Mucosa of rectum (tissue), 2 donors: ENCODE results near the gene ZNF629.

Experiments
- H3K27ac ChIP-seq, 2 donors: one replicate each; pipeline ENCODE4 v1.7.0; 2013; ENCODE audit warnings: inconsistent platforms in 2 of 2, low read depth in 2 of 2, low read length in 2 of 2
- H3K27me3 ChIP-seq, 2 donors: one replicate each; pipeline ENCODE4 v1.7.0; 2013; ENCODE audit warnings: low read length in 2 of 2; ENCODE audit not compliant: control insufficient read depth in 2 of 2, insufficient read depth in 2 of 2
- H3K36me3 ChIP-seq, 2 donors: one replicate each; pipeline ENCODE4 v1.7.0; 2013; ENCODE audit warnings: low read length in 2 of 2; ENCODE audit not compliant: control insufficient read depth in 2 of 2, insufficient read depth in 2 of 2
- H3K4me1 ChIP-seq, 2 donors: one replicate each; pipeline ENCODE4 v1.7.0; 2013; ENCODE audit warnings: low read length in 2 of 2, mild to moderate bottlenecking in 1 of 2; ENCODE audit not compliant: control insufficient read depth in 2 of 2, insufficient read depth in 2 of 2
- H3K4me3 ChIP-seq, 2 donors: one replicate each; pipeline ENCODE4 v1.7.0; 2013; ENCODE audit warnings: low read length in 2 of 2
- H3K9ac ChIP-seq, 2 donors: one replicate each; pipeline ENCODE4 v1.7.0; 2013; ENCODE audit warnings: low read length in 2 of 2, low read depth in 1 of 2, mild to moderate bottlenecking in 1 of 2
- H3K9me3 ChIP-seq, 2 donors: one replicate each; pipeline ENCODE4 v1.7.0; 2013; ENCODE audit warnings: low read length in 2 of 2; ENCODE audit not compliant: control insufficient read depth in 2 of 2
- donor health status: healthy.
- donor health status: Normal muscosa, but diverticular disease.

Gene ZNF629

DNA sequence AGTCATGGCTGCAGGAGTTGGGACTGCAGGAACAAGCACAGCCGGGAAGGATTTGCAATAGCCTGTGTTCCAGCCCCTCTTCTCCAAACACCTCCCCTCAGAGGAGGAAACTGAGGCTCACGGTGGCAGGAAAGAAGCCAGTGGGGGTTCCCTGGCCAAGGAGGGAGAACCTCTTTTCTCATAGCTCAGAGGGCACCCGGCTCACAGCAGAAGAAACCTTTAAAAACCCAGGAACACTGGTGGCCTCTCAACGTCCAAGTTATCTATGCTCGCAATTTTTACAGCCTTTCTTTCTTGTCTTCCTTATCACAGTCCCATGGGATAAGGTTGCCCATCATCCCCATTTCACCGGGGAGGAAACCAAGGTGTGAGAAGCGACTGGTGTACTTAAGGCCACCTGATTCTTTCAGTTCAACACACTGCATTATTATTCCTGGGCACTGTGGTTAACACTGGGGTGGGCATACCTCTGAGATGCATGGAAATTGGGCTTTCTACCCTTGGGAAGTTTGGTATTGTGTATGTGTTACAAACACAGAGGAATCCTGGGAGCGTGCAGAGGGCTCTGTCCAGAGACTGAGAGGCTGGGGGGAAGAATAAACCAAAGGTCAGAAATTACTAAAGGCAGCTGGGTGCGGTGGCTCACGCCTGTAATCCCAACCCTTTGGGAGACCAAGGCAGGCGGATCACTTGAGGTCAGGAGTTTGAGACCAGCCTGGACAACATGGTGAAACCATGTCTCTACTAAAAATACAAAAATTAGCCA, 791 bp upstream of the ZNF629 start:
- Histone ChIP-seq H3K27ac (peak overlapping the region; percentile 62 to 76), H3K4me3 (peak overlapping the region; percentile 70 to 86), H3K27me3 (no peaks in the 10 kb centered on the region)

GRCh38 chr16:30786115-30786935, 680 bp downstream of the ZNF629 start:
- Histone ChIP-seq H3K9me3 (no peaks in the 10 kb centered on the region), H3K4me1 (peaks cover 11 to 14% of the 10 kb centered on the region in 2 donors), H3K36me3 (peaks cover 14 to 22% of the 10 kb centered on the region in 2 donors), H3K27ac (peak overlapping the region; percentile 62 to 76), H3K4me3 (peak overlapping the region; percentile 60 to 70), H3K9ac (peak overlapping the region; percentile 52 to 79), H3K27me3 (no peaks in the 10 kb centered on the region)

More for the DNA sequence above, 791 bp upstream of the ZNF629 start:
- Histone ChIP-seq H3K9me3 (no peaks in the 10 kb centered on the region), H3K36me3 (peaks cover 5 to 10% of the 10 kb centered on the region in 2 donors), H3K9ac (peak overlapping the region; percentile 79 to 90), H3K4me1 (peaks cover 11 to 14% of the 10 kb centered on the region in 2 donors)

DNA sequence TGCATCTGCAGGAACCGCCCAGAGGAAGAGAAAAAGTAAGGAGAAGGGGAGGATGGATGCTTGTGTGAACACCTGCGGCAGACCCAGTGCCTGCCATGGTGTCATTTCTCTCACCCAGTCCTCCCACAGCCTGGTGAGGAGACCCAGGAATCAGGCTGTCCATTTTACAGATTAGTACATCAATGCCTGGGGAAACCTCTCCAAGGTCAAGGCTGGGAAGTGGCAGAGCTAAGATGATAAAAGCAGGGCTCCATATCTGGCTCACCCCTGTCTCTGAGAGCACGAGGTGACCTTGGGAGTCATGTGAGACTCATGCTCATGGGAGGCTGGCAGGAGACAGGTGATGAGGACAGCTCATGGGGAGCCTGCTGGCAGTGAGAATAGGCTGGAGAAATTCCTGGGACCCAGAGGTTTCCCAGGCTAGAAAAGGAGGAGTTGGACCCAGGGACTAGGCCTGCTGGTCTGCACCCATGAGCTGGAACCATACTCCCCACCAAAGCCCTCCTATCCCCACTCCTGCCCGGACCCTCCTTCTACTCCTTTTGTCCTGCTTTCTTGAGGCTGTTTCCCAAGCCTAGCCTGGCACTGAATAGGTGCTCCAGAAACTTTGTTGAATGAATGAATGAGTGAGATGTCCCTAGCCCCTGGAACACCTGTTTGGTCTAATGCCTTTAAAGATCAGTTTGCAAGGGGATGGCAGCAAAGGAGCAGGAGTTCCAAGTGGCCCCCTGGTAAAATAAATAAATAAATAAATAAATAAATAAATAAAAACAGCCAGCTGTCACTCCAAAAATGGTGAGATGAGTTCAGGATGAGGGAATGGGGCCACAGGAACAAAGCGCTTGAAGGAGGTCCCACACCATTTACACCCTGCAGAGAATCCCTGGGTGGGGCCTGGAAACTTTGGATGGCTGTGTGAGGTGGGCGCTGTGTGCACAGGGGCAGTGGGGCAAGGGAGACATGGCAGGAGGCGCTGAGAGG, 1.6 kb downstream of the ZNF629 start:
- H3K27ac ChIP-seq = peak overlapping the region in 1 of 2 donors; percentile 76
- peaks cover 14 to 22% of the 10 kb centered on the region in 2 donors for H3K36me3 ChIP-seq
- H3K4me1 ChIP-seq = peaks cover 11 to 14% of the 10 kb centered on the region in 2 donors
- no peaks in the 10 kb centered on the region for H3K9me3 ChIP-seq
- peak overlapping the region; percentile 60 to 70 for H3K4me3 ChIP-seq
- H3K27me3 ChIP-seq = no peaks in the 10 kb centered on the region
- H3K9ac ChIP-seq = peak overlapping the region in 1 of 2 donors; percentile 67

- H3K27ac ChIP-seq = no peak overlapping the region
- peaks cover 11 to 14% of the 10 kb centered on the region in 2 donors for H3K4me1 ChIP-seq
- no peak overlapping the region for H3K9ac ChIP-seq
- H3K27me3 ChIP-seq = no peaks in the 10 kb centered on the region
- H3K9me3 ChIP-seq = no peaks in the 10 kb centered on the region
- H3K36me3 ChIP-seq = peaks cover 14 to 22% of the 10 kb centered on the region in 2 donors
- no peak overlapping the region for H3K4me3 ChIP-seq
These were observed 2.8 kb downstream of the ZNF629 start for GRCh38 chr16:30784215-30784614.

DNA sequence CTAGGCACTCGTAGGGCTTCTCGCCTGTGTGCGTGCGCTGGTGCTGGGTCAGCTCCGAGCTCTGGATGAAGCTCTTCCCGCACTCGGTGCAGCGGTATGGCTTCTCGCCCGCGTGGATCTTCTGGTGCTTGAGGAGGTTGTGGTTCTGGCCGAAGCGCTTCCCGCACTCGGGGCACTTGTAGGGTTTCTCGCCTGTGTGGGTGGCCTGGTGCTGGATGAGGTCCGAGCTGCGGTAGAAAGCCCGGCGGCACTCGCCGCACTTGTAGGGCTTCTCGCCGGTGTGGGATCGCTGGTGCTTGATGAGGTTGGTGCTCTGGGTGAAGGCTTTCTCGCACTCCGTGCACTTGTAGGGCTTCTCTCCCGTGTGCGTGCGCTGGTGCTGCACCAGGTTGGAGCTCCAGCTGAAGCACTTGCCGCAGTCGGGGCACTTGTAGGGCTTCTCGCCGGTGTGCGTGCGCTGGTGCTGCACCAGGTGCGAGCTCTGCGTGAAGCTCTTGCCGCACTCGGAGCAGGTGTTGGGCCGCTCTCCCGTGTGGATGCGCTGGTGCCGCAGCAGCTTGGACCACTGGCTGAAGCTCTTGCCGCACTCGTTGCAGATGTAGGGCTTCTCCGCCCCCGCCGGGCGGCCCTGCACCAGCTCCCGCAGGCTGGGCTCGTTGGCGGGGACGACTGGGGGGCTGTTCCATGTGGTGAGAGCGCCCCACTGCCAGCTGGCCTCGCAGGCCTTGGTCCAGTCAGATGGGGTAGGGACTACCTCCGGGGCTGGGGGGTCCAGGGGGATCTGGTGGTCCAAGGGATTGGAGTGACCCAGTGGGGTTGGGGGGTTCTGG, 3.5 kb downstream of the ZNF629 start:
- Histone ChIP-seq H3K27me3 (no peaks in the 10 kb centered on the region), H3K9me3 (no peaks in the 10 kb centered on the region), H3K27ac (no peak overlapping the region), H3K36me3 (peaks cover 14 to 22% of the 10 kb centered on the region in 2 donors), H3K4me1 (peaks cover 11 to 14% of the 10 kb centered on the region in 2 donors), H3K4me3 (no peak overlapping the region), H3K9ac (no peak overlapping the region)

DNA sequence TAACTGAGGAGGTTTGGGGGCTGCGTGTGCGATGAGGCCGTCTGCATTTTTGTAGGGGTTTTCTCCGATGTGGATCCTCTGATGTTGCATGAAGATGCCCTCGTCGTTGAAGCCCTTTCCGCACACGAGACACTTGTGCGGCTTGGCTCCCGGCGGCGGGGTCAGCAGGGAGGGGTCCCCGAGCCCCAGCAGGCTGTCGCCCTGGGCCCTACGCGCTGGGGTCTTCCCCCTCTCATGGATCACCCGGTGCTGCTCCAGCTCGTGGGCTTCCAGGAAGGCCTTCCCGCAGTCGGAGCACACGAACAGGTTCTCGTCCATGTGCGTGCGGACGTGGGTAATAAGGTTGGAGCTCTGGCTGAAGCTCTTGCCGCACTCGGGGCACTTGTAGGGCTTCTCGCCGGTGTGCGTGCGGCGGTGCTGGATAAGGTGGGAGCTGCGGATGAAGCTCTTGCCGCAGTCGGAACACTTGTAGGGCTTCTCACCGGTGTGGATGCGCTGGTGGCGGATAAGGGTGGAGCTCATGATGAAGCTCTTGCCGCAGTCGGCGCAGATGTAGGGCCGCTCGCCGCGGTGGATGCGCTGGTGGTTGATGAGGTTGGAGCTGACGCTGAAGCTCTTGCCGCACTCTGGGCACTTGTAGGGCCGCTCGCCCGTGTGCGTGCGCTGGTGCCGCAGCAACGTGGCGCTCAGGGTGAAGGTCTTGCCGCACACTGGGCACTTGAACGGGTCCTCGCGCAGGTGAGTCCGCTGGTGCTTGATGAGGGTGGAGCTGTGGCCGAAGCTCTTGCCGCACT, 4.3 kb downstream of the ZNF629 start:
- Histone ChIP-seq H3K4me1 (peaks cover 8 to 9% of the 10 kb centered on the region in 2 donors), H3K9me3 (no peaks in the 10 kb centered on the region), H3K27ac (no peak overlapping the region), H3K9ac (no peak overlapping the region), H3K4me3 (no peak overlapping the region), H3K27me3 (no peaks in the 10 kb centered on the region), H3K36me3 (peaks cover 14 to 22% of the 10 kb centered on the region in 2 donors)

GRCh38 chr16:30780549-30780948, 6.5 kb downstream of the ZNF629 start:
- no peak overlapping the region for H3K9ac ChIP-seq
- H3K27me3 ChIP-seq = no peaks in the 10 kb centered on the region

DNA sequence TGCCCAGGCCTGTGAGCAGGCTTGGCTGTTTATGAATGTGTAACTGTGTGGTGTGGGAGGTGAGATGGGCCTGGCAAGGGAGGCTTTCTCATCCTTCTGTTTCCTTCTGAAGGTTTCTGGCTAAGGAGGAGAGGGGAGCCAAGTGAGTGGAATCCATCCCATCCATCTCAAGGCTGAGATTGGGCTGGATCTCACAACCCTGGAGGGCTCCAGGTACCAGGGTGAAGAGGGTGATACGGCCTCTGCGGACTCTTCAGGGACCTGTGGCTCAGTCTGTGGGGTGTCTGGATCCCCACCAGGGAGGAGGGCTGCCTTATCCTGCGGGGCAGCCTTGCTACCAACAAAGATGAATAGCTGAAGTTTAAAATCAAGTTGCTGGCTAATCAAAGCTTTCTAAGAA, 7.0 kb downstream of the ZNF629 start:
- no peak overlapping the region for H3K27ac ChIP-seq
- H3K4me1 ChIP-seq = peaks cover 11 to 13% of the 10 kb centered on the region in 2 donors
- no peak overlapping the region for H3K9ac ChIP-seq
- H3K4me3 ChIP-seq = no peak overlapping the region
- H3K27me3 ChIP-seq = no peaks in the 10 kb centered on the region
- H3K9me3 ChIP-seq = no peaks in the 10 kb centered on the region
- peaks cover 14 to 22% of the 10 kb centered on the region in 2 donors for H3K36me3 ChIP-seq

More at GRCh38 chr16:30780549-30780948, 6.5 kb downstream of the ZNF629 start:
- Histone ChIP-seq H3K9me3 (no peaks in the 10 kb centered on the region), H3K27ac (no peak overlapping the region), H3K4me3 (no peak overlapping the region), H3K36me3 (peaks cover 14 to 22% of the 10 kb centered on the region in 2 donors), H3K4me1 (peaks cover 11% of the 10 kb centered on the region in 2 donors)
